ENCODE results near the gene FES. TPM values are rescaled to one million over a fixed set of nuclear protein-coding genes. Genes with fewer than 3 reads are reported as not detected.
"Not testable (repeated sequence)": the region's sequence is repeated elsewhere in the genome, so short reads cannot be mapped to it uniquely, and the experiment has no call there.

The FES gene
- total RNA-seq, 1 donor from 2014 or later = 3.1 TPM

DNA sequence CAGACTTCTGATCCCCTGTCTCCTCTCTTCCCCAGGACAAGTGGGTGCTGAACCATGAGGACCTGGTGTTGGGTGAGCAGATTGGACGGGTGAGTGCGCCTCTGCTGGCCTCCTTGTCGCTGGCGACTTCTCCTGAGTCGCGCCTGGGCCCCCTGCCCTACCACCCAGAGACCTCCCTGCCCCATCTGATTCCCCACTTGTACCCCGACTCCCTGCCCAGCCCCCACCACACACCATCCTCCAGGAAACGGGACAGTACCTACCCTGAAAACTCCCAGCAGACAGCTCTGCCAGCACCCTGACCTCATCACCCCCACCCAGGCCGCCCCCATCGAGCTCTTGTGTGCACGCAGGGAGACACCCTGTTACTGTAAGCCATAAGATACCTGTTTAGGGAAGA is 7.7 kb downstream of the FES start:
- Mint-ChIP-seq H3K9me3 (no peaks in the 10 kb centered on the region), H3K4me3 (no peak overlapping the region), H3K36me3 (no peaks in the 10 kb centered on the region), H3K27ac (no peak overlapping the region), H3K27me3 (no peaks in the 10 kb centered on the region), H3K4me1 (ENCODE audit: unreplicated experiment) (no peaks in the 10 kb centered on the region)
- no peak for DNase-seq (ENCODE audit: extremely low spot score, unreplicated experiment)
- TF ChIP-seq, protein P1, sequence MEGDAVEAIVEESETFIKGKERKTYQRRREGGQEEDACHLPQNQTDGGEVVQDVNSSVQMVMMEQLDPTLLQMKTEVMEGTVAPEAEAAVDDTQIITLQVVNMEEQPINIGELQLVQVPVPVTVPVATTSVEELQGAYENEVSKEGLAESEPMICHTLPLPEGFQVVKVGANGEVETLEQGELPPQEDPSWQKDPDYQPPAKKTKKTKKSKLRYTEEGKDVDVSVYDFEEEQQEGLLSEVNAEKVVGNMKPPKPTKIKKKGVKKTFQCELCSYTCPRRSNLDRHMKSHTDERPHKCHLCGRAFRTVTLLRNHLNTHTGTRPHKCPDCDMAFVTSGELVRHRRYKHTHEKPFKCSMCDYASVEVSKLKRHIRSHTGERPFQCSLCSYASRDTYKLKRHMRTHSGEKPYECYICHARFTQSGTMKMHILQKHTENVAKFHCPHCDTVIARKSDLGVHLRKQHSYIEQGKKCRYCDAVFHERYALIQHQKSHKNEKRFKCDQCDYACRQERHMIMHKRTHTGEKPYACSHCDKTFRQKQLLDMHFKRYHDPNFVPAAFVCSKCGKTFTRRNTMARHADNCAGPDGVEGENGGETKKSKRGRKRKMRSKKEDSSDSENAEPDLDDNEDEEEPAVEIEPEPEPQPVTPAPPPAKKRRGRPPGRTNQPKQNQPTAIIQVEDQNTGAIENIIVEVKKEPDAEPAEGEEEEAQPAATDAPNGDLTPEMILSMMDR (conservative IDR thresholded peaks at IDR 0.05) = no peak

DNA sequence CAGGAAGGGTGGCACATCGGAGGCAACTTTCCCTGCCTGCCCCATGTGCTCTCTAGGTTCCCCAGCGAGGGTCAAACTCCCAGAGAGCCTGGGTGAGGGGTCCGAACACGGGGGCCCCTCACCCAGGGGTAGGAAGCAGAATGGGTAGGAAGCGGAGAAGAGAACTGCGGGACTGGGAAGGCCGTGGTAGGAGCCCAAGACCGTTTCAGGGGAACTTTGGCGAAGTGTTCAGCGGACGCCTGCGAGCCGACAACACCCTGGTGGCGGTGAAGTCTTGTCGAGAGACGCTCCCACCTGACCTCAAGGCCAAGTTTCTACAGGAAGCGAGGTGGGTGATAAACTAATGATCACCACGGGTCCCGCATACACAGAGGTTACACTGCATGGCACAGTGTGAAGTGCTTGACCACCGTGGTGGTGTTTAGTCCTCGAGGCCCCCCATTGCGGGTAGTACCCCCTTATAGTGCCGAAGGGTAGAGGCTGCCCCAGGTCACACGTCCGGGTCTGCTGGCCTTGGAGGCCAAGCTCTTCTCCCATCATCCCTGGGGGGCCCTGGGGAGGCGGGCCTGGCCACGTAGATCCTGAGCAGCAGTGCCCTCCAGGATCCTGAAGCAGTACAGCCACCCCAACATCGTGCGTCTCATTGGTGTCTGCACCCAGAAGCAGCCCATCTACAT is 8.3 kb downstream of the FES start:
- TF ChIP-seq, protein P1 (conservative IDR thresholded peaks at IDR 0.05) = no peak
- Mint-ChIP-seq H3K36me3 (no peaks in the 10 kb centered on the region), H3K4me3 (no peak overlapping the region)

DNA sequence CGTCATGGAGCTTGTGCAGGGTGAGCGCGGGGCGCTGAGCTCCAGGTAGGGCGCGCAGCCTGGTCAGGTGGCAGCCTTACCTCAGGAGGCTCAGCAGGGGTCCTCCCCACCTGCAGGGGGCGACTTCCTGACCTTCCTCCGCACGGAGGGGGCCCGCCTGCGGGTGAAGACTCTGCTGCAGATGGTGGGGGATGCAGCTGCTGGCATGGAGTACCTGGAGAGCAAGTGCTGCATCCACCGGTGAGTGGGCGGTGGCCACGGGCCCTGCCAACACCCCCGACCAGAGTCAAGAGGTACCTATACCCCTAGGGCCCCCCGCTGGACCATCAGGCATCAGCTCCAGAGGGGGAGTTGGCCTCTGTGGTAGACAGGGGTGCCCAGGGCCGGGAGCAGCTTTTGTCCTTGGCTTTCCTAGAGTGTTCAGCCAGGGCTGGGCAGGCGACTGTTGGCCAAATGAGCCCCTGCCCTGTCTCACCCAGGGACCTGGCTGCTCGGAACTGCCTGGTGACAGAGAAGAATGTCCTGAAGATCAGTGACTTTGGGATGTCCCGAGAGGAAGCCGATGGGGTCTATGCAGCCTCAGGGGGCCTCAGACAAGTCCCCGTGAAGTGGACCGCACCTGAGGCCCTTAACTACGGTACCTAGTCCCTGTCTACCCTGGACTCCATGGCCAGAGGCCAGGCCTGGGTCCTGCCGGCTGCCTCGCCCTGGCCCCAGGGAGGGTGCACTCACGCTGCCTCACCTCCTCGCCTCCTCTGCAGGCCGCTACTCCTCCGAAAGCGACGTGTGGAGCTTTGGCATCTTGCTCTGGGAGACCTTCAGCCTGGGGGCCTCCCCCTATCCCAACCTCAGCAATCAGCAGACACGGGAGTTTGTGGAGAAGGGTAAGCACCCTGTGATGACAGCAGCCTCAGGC is 9.1 kb downstream of the FES start:
- H3K36me3 Mint-ChIP-seq = no peaks in the 10 kb centered on the region
- H3K27me3 Mint-ChIP-seq = no peaks in the 10 kb centered on the region
- no peaks in the 10 kb centered on the region for H3K9me3 Mint-ChIP-seq
- no peak overlapping the region for H3K27ac Mint-ChIP-seq
- H3K4me1 Mint-ChIP-seq (ENCODE audit: unreplicated experiment) = no peaks in the 10 kb centered on the region
- no peak for DNase-seq (ENCODE audit: extremely low spot score, unreplicated experiment)
- TF ChIP-seq, protein P1 (conservative IDR thresholded peaks at IDR 0.05) = no peak
- no peak overlapping the region for H3K4me3 Mint-ChIP-seq

More for the DNA sequence above, 8.3 kb downstream of the FES start:
- no peak for DNase-seq (ENCODE audit: extremely low spot score, unreplicated experiment)
- no peaks in the 10 kb centered on the region for H3K9me3 Mint-ChIP-seq
- no peaks in the 10 kb centered on the region for H3K27me3 Mint-ChIP-seq
- no peaks in the 10 kb centered on the region for H3K4me1 Mint-ChIP-seq (ENCODE audit: unreplicated experiment)
- no peak overlapping the region for H3K27ac Mint-ChIP-seq

DNA sequence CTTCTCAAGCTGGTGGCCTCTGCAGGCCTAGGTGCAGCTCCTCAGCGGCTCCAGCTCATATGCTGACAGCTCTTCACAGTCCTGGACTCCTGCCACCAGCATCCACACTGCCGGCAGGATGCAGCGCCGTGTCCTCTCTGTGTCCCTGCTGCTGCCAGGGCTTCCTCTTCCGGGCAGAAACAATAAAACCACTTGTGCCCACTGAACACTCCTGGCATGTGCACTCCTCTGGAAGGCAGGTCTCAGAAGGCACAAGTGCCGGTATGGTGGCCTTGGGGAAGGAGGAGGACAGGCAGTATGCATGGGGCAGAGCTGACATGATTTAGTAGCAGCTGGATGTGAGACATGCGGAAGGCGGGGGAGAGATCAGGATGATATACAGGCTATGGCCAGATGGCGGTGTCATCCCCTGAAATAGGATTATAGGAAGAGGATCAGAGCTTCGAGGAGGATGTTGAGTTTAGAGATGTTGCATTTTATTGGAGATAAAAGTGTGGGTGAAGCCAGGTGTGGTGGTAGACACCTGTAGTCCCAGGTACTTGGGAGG is 11.3 kb downstream of the FES start:
- no peaks in the 10 kb centered on the region for H3K4me1 Mint-ChIP-seq (ENCODE audit: unreplicated experiment)
- H3K9me3 Mint-ChIP-seq = no peaks in the 10 kb centered on the region
- no peak for DNase-seq (ENCODE audit: extremely low spot score, unreplicated experiment)
- no peaks in the 10 kb centered on the region for H3K27me3 Mint-ChIP-seq
- no peak overlapping the region for H3K4me3 Mint-ChIP-seq
- no peaks in the 10 kb centered on the region for H3K36me3 Mint-ChIP-seq
- TF ChIP-seq, protein P1 (conservative IDR thresholded peaks at IDR 0.05) = peak; percentile 45
- no peak overlapping the region for H3K27ac Mint-ChIP-seq

DNA sequence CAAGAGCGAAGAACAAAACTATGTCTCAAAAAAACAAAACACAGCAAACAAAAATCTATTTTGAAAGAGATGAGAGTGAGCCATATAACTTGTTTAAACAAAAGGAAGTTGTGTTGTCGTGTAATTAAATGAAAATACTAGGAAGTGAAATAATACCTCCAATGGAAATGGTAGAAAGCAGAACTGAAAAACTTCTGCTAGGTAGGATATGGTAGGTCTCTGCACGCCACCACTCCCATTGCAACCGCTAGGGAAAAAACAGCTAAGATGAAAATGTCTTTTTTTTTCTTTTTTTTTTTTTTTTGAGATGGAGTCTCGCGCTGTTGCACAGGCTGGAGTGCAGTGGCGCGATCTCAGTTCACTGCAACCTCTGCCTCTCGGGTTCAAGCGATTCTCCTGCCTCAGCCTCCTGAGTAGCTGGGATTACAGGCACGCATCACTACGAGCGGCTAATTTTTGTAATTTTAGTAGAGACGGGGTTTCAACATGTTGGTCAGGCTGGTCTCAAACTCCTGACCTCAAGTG is 12.9 kb downstream of the FES start:
- not testable (repeated sequence) for H3K27me3 Mint-ChIP-seq; H3K4me3 Mint-ChIP-seq; H3K36me3 Mint-ChIP-seq; H3K4me1 Mint-ChIP-seq (ENCODE audit: unreplicated experiment); DNase-seq (ENCODE audit: extremely low spot score, unreplicated experiment); H3K9me3 Mint-ChIP-seq; H3K27ac Mint-ChIP-seq

All from type B pancreatic cell (in vitro differentiated cells).